H9 (cell line): ENCODE data around the gene VMAC. TPM values are rescaled to one million over a fixed set of nuclear protein-coding genes. Genes with fewer than 3 reads are reported as not detected.
A peak's percentile ranks its signal among the peaks of the same experiment; 100 is the strongest.

Source experiments
- DNase-seq: peaks from one replicate; pipeline ENCODE4 v3.0.0-alpha.2; 2017
- H2AFZ ChIP-seq: one replicate; pipeline ENCODE4 v1.6.1; 2013; ENCODE audit warnings: mild to moderate bottlenecking, low read length, control low read depth, moderate library complexity
- H2AK5ac ChIP-seq: 2 replicates; pipeline ENCODE4 v1.6.1; 2013; ENCODE audit warnings: low read length, control low read depth, mixed read lengths; ENCODE audit not compliant: insufficient read length
- H2BK120ac ChIP-seq: one replicate; pipeline ENCODE4 v1.6.1; 2013; ENCODE audit warnings: low read depth, mild to moderate bottlenecking, low read length, control low read depth, inconsistent platforms; ENCODE audit not compliant: poor library complexity, severe bottlenecking
- H2BK12ac ChIP-seq: 2 replicates; pipeline ENCODE4 v1.6.1; 2013; ENCODE audit warnings: low read length, control low read depth, mixed read lengths, low read depth; ENCODE audit not compliant: insufficient read length
- H2BK15ac ChIP-seq: 2 replicates; pipeline ENCODE4 v1.6.1; 2013; ENCODE audit warnings: low read depth, low read length, control low read depth
- H2BK20ac ChIP-seq: one replicate; pipeline ENCODE4 v1.6.1; 2013; ENCODE audit warnings: low read depth, mild to moderate bottlenecking, low read length, control low read depth, inconsistent platforms; ENCODE audit not compliant: poor library complexity, severe bottlenecking
- H2BK5ac ChIP-seq: 2 replicates; pipeline ENCODE4 v1.6.1; 2013; ENCODE audit warnings: low read length, control low read depth, mixed read lengths; ENCODE audit not compliant: insufficient read length
- H3K14ac ChIP-seq: 2 replicates; pipeline ENCODE4 v1.6.1; 2013; ENCODE audit warnings: low read length, control low read depth; ENCODE audit not compliant: insufficient read depth
- H3K18ac ChIP-seq: 2 replicates; pipeline ENCODE4 v1.6.1; 2013; ENCODE audit warnings: low read depth, mild to moderate bottlenecking, mixed read lengths, low read length, control low read depth; ENCODE audit not compliant: insufficient read length
- H3K23ac ChIP-seq: 2 replicates; pipeline ENCODE4 v1.6.1; 2013; ENCODE audit warnings: low read length, control low read depth, mixed read lengths, low read depth; ENCODE audit not compliant: insufficient read length
- H3K23me2 ChIP-seq: 2 replicates; pipeline ENCODE4 v1.6.1; 2013; ENCODE audit warnings: low read depth, mild to moderate bottlenecking, mixed read lengths, low read length, control low read depth; ENCODE audit not compliant: insufficient read length, poor library complexity, severe bottlenecking
- H3K27ac ChIP-seq: 2 replicates; pipeline ENCODE4 v1.5.1; 2013; ENCODE audit warnings: low read length, control low read depth, mixed read lengths, low read depth; ENCODE audit not compliant: insufficient read length
- H3K27me3 ChIP-seq: 2 replicates; pipeline ENCODE4 v1.6.1; 2013; ENCODE audit warnings: low read length, control low read depth, inconsistent platforms; ENCODE audit not compliant: insufficient read depth
- H3K4ac ChIP-seq: 2 replicates; pipeline ENCODE4 v1.6.1; 2013; ENCODE audit warnings: low read depth, mild to moderate bottlenecking, control low read depth, inconsistent platforms, low read length, moderate library complexity
- H3K4me1 ChIP-seq: 2 replicates; pipeline ENCODE4 v1.6.1; 2013; ENCODE audit warnings: low read length, control low read depth, inconsistent platforms; ENCODE audit not compliant: insufficient read depth
- H3K4me2 ChIP-seq: 2 replicates; pipeline ENCODE4 v1.6.1; 2013; ENCODE audit warnings: low read length, control low read depth, mixed read lengths; ENCODE audit not compliant: insufficient read length, insufficient read depth
- H3K56ac ChIP-seq: 2 replicates; pipeline ENCODE4 v1.6.1; 2013; ENCODE audit warnings: low read depth, mild to moderate bottlenecking, mixed read lengths, low read length, control low read depth; ENCODE audit not compliant: insufficient read length
- H3K79me1 ChIP-seq: 2 replicates; pipeline ENCODE4 v1.6.1; 2013; ENCODE audit warnings: low read depth, mild to moderate bottlenecking, moderate library complexity, low read length, control low read depth, inconsistent platforms; ENCODE audit not compliant: insufficient read depth, poor library complexity, severe bottlenecking
- H3K79me2 ChIP-seq: 2 replicates; pipeline ENCODE4 v1.6.1; 2013; ENCODE audit warnings: low read length, control low read depth, inconsistent platforms; ENCODE audit not compliant: insufficient read depth
- H3K9ac ChIP-seq: 2 replicates; pipeline ENCODE4 v1.6.1; 2013; ENCODE audit warnings: low read length, control low read depth, mixed read lengths; ENCODE audit not compliant: insufficient read length; ENCODE audit errors: extremely low read depth
- H3K9me3 ChIP-seq: one replicate; pipeline ENCODE4 v1.6.1; 2013; ENCODE audit warnings: low read depth, low read length, inconsistent platforms; ENCODE audit not compliant: control insufficient read depth
- H3T11ph ChIP-seq: one replicate; pipeline ENCODE4 v1.6.1; 2013; ENCODE audit warnings: mild to moderate bottlenecking, low read length, control low read depth, inconsistent platforms
- H4K20me1 ChIP-seq: one replicate; pipeline ENCODE4 v1.6.1; 2013; ENCODE audit not compliant: control insufficient read depth, insufficient read length, insufficient read depth
- H4K5ac ChIP-seq: 2 replicates; pipeline ENCODE4 v1.6.1; 2013; ENCODE audit warnings: low read depth, mild to moderate bottlenecking, mixed read lengths, low read length, control low read depth; ENCODE audit not compliant: insufficient read length
- H4K8ac ChIP-seq: replicated peaks from 2 replicates; pipeline ENCODE4 v1.6.1; 2013; ENCODE audit warnings: low read length, control low read depth, mixed read lengths, low read depth; ENCODE audit not compliant: insufficient read length
- H4K91ac ChIP-seq: 2 replicates; pipeline ENCODE4 v1.6.1; 2013; ENCODE audit warnings: low read depth, mild to moderate bottlenecking, moderate library complexity, mixed read lengths, low read length, control low read depth; ENCODE audit not compliant: insufficient read length
- H3K27ac Mint-ChIP-seq, 3 experiments: 2 replicates in 2 of 3; 3 replicates in 1 of 3; pipeline ENCODE4 v1.8.0; 2020 to 2021; ENCODE audit warnings: mixed read lengths in 3 of 3, mild to moderate bottlenecking in 1 of 3, moderate library complexity in 1 of 3
- H3K27me3 Mint-ChIP-seq: 2 replicates; pipeline ENCODE4 v1.8.0; 2021; ENCODE audit warnings: low read depth, mild to moderate bottlenecking, moderate library complexity, mixed read lengths
- H3K36me3 Mint-ChIP-seq, 3 experiments: 2 replicates in 2 of 3; 3 replicates in 1 of 3; pipeline ENCODE4 v1.8.0; 2020 to 2021; ENCODE audit warnings: low read depth in 3 of 3, mixed read lengths in 3 of 3; ENCODE audit not compliant: insufficient read depth in 1 of 3
- H3K4me1 Mint-ChIP-seq, 2 experiments: 2 replicates each; pipeline ENCODE4 v1.8.0; 2020; ENCODE audit warnings: mixed read lengths in 2 of 2
- H3K4me3 Mint-ChIP-seq, 2 experiments: 2 replicates in 1 of 2; 3 replicates in 1 of 2; pipeline ENCODE4 v1.8.0; 2020 to 2021; ENCODE audit warnings: mild to moderate bottlenecking in 2 of 2, mixed read lengths in 2 of 2, moderate library complexity in 1 of 2
- H3K9me3 Mint-ChIP-seq, 2 experiments: 2 replicates in 1 of 2; 3 replicates in 1 of 2; pipeline ENCODE4 v1.8.0; 2020; ENCODE audit warnings: mild to moderate bottlenecking in 2 of 2, mixed read lengths in 2 of 2, moderate library complexity in 1 of 2
- WGBS: extraction: QIAGEN DNeasy Blood & Tissue Kit; methylation state at CpG from one replicate; pipeline ENCODE4 v1.1.7; 2013; ENCODE audit warnings: missing lambda C conversion rate, low lambda C conversion rate, mixed read lengths; ENCODE audit not compliant: insufficient read length; ENCODE audit errors: extremely low coverage; 5-methylcytosine and 5-hydroxymethylcytosine counted together
- total RNA-seq: library from RNA; stranded (reverse); gene quantifications from 2 replicates; pipeline ENCODE4 v1.2.1, GENCODE V29; 2021
- TF ChIP-seq, protein P1 (sequence below): fragments of 200-600 bp; sonication (generic); conservative IDR thresholded peaks from 3 replicates; pipeline ENCODE4 v1.8.0; 2021; ENCODE audit warnings: antibody characterized with exemption, mild to moderate bottlenecking

The VMAC gene
- total RNA-seq, 1 experiment from 2014 or later, result 2.2 TPM

DNA sequence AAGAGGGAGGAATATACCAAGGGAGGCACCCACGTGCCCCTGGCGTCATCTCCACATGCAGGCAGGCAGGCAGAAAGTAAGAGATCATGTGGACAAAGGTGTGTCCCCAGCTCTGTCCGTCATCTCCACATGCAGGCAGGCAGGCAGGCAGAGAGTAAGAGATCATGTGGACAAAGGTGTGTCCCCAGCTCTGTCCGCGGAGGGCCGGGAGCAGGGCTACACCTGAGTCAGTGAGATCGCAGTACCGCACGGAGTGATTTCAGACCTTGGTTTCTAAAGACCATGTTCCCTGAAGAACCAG is 31.6 kb downstream of the VMAC start:
- Mint-ChIP-seq H3K4me3 (no peak overlapping the region), H3K9me3 (no peaks in the 10 kb centered on the region), H3K27me3 (no peaks in the 10 kb centered on the region; the same call in 1 of the 2 replicates), H3K27ac (peak overlapping the region in 1 of 3 experiments; percentile 49; a peak in 1 of 7 replicates), H3K36me3 (peaks cover 8 to 63% (median 50%) of the 10 kb centered on the region in 3 experiments; a peak in 6 of 7 replicates), H3K4me1 (peaks cover 0 to 9% of the 10 kb centered on the region in 2 experiments; a peak in 1 of 4 replicates)
- H2AK5ac ChIP-seq, result no peak overlapping the region
- no peak overlapping the region for H3K56ac ChIP-seq
- H3K4me1 ChIP-seq, result no peaks in the 10 kb centered on the region
- no peak overlapping the region for H2AFZ ChIP-seq
- H3K79me1 ChIP-seq, result no peaks in the 10 kb centered on the region
- no peaks in the 10 kb centered on the region for H3K9me3 ChIP-seq
- WGBS, result no CpG with 5 or more reads among the region's 9 CpGs
- H3K23ac ChIP-seq, result no peak overlapping the region
- TF ChIP-seq, protein P1, sequence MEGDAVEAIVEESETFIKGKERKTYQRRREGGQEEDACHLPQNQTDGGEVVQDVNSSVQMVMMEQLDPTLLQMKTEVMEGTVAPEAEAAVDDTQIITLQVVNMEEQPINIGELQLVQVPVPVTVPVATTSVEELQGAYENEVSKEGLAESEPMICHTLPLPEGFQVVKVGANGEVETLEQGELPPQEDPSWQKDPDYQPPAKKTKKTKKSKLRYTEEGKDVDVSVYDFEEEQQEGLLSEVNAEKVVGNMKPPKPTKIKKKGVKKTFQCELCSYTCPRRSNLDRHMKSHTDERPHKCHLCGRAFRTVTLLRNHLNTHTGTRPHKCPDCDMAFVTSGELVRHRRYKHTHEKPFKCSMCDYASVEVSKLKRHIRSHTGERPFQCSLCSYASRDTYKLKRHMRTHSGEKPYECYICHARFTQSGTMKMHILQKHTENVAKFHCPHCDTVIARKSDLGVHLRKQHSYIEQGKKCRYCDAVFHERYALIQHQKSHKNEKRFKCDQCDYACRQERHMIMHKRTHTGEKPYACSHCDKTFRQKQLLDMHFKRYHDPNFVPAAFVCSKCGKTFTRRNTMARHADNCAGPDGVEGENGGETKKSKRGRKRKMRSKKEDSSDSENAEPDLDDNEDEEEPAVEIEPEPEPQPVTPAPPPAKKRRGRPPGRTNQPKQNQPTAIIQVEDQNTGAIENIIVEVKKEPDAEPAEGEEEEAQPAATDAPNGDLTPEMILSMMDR, result no peak
- no peak overlapping the region for H3K4me2 ChIP-seq
- H4K8ac ChIP-seq, result no peak overlapping the region
- no peak overlapping the region for H2BK15ac ChIP-seq
- no peak overlapping the region for H4K91ac ChIP-seq
- no peak overlapping the region for H3K14ac ChIP-seq
- H4K5ac ChIP-seq, result no peak overlapping the region
- no peaks in the 10 kb centered on the region for H3K23me2 ChIP-seq
- no peak overlapping the region for H3K4ac ChIP-seq
- no peak for DNase-seq
- H2BK120ac ChIP-seq, result no peak overlapping the region
- H3K27me3 ChIP-seq, result no peaks in the 10 kb centered on the region
- no peak overlapping the region for H3K18ac ChIP-seq
- H2BK5ac ChIP-seq, result no peak overlapping the region
- H3T11ph ChIP-seq, result no peak overlapping the region
- no peak overlapping the region for H3K9ac ChIP-seq
- H3K79me2 ChIP-seq, result no peaks in the 10 kb centered on the region
- H4K20me1 ChIP-seq, result no peaks in the 10 kb centered on the region
- no peak overlapping the region for H2BK20ac ChIP-seq
- no peak overlapping the region for H2BK12ac ChIP-seq
- H3K27ac ChIP-seq, result no peak overlapping the region
